ENCODE results near the gene PDK3. TPM values are rescaled to one million over a fixed set of nuclear protein-coding genes. Genes with fewer than 3 reads are reported as not detected.

Gene PDK3
- total RNA-seq, 2 experiments from 2014 or later: 22.6 to 35.1 TPM

DNA sequence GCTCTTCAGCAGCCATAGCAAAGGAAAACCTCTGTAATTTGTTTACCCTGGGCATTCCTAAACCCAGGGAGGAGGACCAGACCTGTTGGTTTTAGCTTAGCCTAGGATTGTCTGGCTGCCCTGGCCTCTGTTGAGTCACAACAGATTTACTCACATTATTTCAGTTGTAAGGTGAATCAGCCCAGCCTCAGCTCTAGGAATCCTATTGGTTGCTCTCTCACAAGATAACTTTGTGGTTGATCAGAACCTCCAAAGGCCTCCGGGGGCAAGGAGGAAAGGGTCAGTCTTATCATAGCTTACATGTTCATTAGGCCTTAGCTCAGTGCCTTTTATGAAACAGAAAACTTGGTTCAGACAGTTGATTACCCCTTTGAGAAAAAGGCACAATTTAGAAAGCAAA, 41.0 kb downstream of the PDK3 start:
- Histone ChIP-seq H3K9me2 (ENCODE audit: insufficient read depth, low read length) (no peaks in the 10 kb centered on the region), H3K36me3 (ENCODE audit: insufficient read depth, low read length) (peaks cover 6% of the 10 kb centered on the region), H3K4me3 (ENCODE audit: low read depth, low read length, poor library complexity, severe bottlenecking) (no peak overlapping the region), H2AFZ (ENCODE audit: low read length) (no peak overlapping the region), H3K79me2 (ENCODE audit: insufficient read depth, low read depth, low read length) (no peaks in the 10 kb centered on the region), H3K4me2 (ENCODE audit: low read length) (no peak overlapping the region), H3K27ac (ENCODE audit: low read depth, low read length, poor library complexity, severe bottlenecking) (no peak overlapping the region), H4K20me1 (ENCODE audit: insufficient read depth, low read length) (no peaks in the 10 kb centered on the region), H3K4me1 (ENCODE audit: insufficient read depth, low read length, poor library complexity, severe bottlenecking) (no peaks in the 10 kb centered on the region), H3K9me3 (ENCODE audit: low read length) (no peaks in the 10 kb centered on the region)
- TF ChIP-seq, protein P1, sequence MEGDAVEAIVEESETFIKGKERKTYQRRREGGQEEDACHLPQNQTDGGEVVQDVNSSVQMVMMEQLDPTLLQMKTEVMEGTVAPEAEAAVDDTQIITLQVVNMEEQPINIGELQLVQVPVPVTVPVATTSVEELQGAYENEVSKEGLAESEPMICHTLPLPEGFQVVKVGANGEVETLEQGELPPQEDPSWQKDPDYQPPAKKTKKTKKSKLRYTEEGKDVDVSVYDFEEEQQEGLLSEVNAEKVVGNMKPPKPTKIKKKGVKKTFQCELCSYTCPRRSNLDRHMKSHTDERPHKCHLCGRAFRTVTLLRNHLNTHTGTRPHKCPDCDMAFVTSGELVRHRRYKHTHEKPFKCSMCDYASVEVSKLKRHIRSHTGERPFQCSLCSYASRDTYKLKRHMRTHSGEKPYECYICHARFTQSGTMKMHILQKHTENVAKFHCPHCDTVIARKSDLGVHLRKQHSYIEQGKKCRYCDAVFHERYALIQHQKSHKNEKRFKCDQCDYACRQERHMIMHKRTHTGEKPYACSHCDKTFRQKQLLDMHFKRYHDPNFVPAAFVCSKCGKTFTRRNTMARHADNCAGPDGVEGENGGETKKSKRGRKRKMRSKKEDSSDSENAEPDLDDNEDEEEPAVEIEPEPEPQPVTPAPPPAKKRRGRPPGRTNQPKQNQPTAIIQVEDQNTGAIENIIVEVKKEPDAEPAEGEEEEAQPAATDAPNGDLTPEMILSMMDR (conservative IDR thresholded peaks at IDR 0.05; ENCODE audit: low read length): no peak
- TF ChIP-seq EZH2phosphoT487 (IDR thresholded peaks at IDR 0.05; ENCODE audit: borderline replicate concordance, low read depth, low read length): no peak
- ChIA-PET CTCF (ENCODE audit: unreplicated experiment) (interaction anchor here (0.7 kb wide), 1 partner anchor 112 kb away, joined by 3 read pairs; no protein-coding TSS in a partner anchor), POLR2A (no interaction called here)
- intact Hi-C loops (cut with micrococcal nuclease; ENCODE audit: unreplicated experiment): no loop called here
- no peak for DNase-seq (ENCODE audit: low spot score)
- BruUV-seq (replicated peaks): no TSS peak

DNA sequence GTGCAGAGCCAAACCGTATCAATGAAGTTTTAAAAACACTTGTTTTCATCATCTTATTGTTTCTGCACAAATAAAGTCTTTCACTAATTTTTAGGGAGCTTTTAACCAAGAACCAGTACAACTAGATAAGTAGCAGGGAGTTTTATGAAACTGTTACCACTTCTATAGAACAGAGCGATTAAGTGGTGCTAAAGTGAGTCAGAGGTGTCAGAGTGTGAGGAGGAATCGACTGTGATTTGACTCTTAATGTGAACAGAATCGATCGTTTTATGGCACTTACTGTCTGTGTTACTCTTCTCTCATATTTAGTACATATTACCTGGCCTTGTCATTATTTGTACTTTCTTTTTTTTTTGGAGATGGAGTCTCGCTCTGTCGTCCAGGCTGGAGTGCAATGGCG, 43.3 kb downstream of the PDK3 start:
- intact Hi-C loops (cut with micrococcal nuclease; ENCODE audit: unreplicated experiment): no loop called here
- no peaks in the 10 kb centered on the region for H4K20me1 ChIP-seq (ENCODE audit: insufficient read depth, low read length)
- POLR2A ChIA-PET: no interaction called here
- H3K4me1 ChIP-seq (ENCODE audit: insufficient read depth, low read length, poor library complexity, severe bottlenecking): no peaks in the 10 kb centered on the region
- TF ChIP-seq, protein P1 (conservative IDR thresholded peaks at IDR 0.05; ENCODE audit: low read length): no peak
- no peak for TF ChIP-seq EZH2phosphoT487 (IDR thresholded peaks at IDR 0.05; ENCODE audit: borderline replicate concordance, low read depth, low read length)
- H3K79me2 ChIP-seq (ENCODE audit: insufficient read depth, low read depth, low read length): no peaks in the 10 kb centered on the region
- no peak for DNase-seq (ENCODE audit: low spot score)
- BruUV-seq (replicated peaks): no TSS peak
- no peaks in the 10 kb centered on the region for H3K9me2 ChIP-seq (ENCODE audit: insufficient read depth, low read length)
- no peak overlapping the region for H3K4me3 ChIP-seq (ENCODE audit: low read depth, low read length, poor library complexity, severe bottlenecking)
- no peak overlapping the region for H3K27ac ChIP-seq (ENCODE audit: low read depth, low read length, poor library complexity, severe bottlenecking)
- no peaks in the 10 kb centered on the region for H3K9me3 ChIP-seq (ENCODE audit: low read length)
- no peak overlapping the region for H3K4me2 ChIP-seq (ENCODE audit: low read length)
- peaks cover 6% of the 10 kb centered on the region for H3K36me3 ChIP-seq (ENCODE audit: insufficient read depth, low read length)
- CTCF ChIA-PET (ENCODE audit: unreplicated experiment): no interaction called here
- H2AFZ ChIP-seq (ENCODE audit: low read length): no peak overlapping the region

DNA sequence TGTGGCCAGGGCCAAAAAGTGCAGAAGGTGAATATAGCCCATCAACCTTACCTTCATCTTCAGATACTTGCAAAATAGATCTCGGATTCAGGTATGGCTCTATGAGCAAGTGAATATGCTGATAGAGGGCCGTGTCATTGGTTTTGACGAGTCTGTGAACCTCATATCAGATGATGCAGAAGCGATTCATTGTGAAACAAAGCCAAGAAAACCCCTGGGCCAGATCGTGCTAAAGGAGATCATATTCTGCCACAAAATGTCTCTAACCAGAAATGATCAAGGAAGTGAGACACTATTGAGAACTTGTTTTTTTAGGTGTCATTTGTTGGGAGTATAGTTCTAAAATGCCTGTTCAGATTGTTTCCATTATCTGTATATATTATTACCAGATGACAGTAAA, 48.3 kb downstream of the PDK3 start:
- CTCF ChIA-PET (ENCODE audit: unreplicated experiment): no interaction called here
- BruUV-seq (replicated peaks): no TSS peak
- no peak for DNase-seq (ENCODE audit: low spot score)

More for the DNA sequence above, 48.3 kb downstream of the PDK3 start:
- no peaks in the 10 kb centered on the region for H3K4me1 ChIP-seq (ENCODE audit: insufficient read depth, low read length, poor library complexity, severe bottlenecking)
- POLR2A ChIA-PET: no interaction called here
- no peaks in the 10 kb centered on the region for H3K9me3 ChIP-seq (ENCODE audit: low read length)
- H3K27ac ChIP-seq (ENCODE audit: low read depth, low read length, poor library complexity, severe bottlenecking): no peak overlapping the region
- H3K9me2 ChIP-seq (ENCODE audit: insufficient read depth, low read length): no peaks in the 10 kb centered on the region
- no peak overlapping the region for H2AFZ ChIP-seq (ENCODE audit: low read length)
- no peak overlapping the region for H3K4me3 ChIP-seq (ENCODE audit: low read depth, low read length, poor library complexity, severe bottlenecking)
- intact Hi-C loops (cut with micrococcal nuclease; ENCODE audit: unreplicated experiment): no loop called here
- H3K79me2 ChIP-seq (ENCODE audit: insufficient read depth, low read depth, low read length): no peaks in the 10 kb centered on the region
- H4K20me1 ChIP-seq (ENCODE audit: insufficient read depth, low read length): no peaks in the 10 kb centered on the region
- H3K36me3 ChIP-seq (ENCODE audit: insufficient read depth, low read length): no peaks in the 10 kb centered on the region; the same call in 1 of the 2 replicates
- TF ChIP-seq EZH2phosphoT487 (IDR thresholded peaks at IDR 0.05; ENCODE audit: borderline replicate concordance, low read depth, low read length): no peak
- TF ChIP-seq, protein P1 (conservative IDR thresholded peaks at IDR 0.05; ENCODE audit: low read length): no peak
- H3K4me2 ChIP-seq (ENCODE audit: low read length): no peak overlapping the region
